Measurements from ENCODE around the gene ERN2. TPM values are rescaled to one million over a fixed set of nuclear protein-coding genes. Genes with fewer than 3 reads are reported as not detected.

ERN2 gene
- total RNA-seq, 1 experiment from 2014 or later: 2.1 TPM

DNA sequence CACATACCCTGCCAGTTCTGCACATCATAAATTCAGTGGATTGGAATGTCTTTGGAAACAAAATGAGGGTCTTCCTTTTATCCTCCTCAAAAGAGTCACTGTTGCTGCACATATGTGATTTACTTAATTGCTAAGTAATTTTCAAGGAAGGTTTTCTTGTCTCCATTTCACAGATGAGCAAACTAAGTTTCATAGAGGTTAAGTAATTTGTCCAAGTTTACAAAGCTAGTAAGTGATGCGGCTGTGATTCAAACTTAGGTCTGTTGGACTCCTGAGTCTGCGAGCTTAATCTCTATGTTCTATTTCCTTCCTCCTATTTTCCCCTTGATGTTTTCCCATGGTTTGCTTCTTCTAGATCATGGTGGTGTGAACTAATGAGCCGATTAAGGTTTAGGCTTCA is 13.7 kb upstream of the ERN2 start:
- Histone ChIP-seq H2BK15ac (ENCODE audit: low read depth, low read length) (no peak overlapping the region), H3K79me2 (ENCODE audit: insufficient read depth, low read length) (no peaks in the 10 kb centered on the region), H3K4ac (ENCODE audit: low read depth, low read length) (no peak overlapping the region), H3K23ac (ENCODE audit: insufficient read length, low read depth, low read length) (no peak overlapping the region), H2AK5ac (ENCODE audit: insufficient read length, low read length) (no peak overlapping the region), H3K9ac (ENCODE audit: extremely low read depth, insufficient read length, low read length) (no peak overlapping the region), H3K56ac (ENCODE audit: insufficient read length, low read depth, low read length) (no peak overlapping the region), H3K23me2 (ENCODE audit: insufficient read length, low read depth, low read length, poor library complexity, severe bottlenecking) (no peaks in the 10 kb centered on the region), H3K4me1 (ENCODE audit: insufficient read depth, low read length) (no peaks in the 10 kb centered on the region; the same call in 1 of the 2 replicates), H4K20me1 (ENCODE audit: control insufficient read depth, insufficient read depth, insufficient read length) (no peaks in the 10 kb centered on the region), H3K18ac (ENCODE audit: insufficient read length, low read depth, low read length) (no peak overlapping the region), H3T11ph (ENCODE audit: low read length) (no peak overlapping the region), H3K79me1 (ENCODE audit: insufficient read depth, low read depth, low read length, poor library complexity, severe bottlenecking) (no peaks in the 10 kb centered on the region), H3K9me3 (ENCODE audit: control insufficient read depth, low read depth, low read length) (no peaks in the 10 kb centered on the region), H3K27ac (ENCODE audit: insufficient read length, low read depth, low read length) (no peak overlapping the region), H4K5ac (ENCODE audit: insufficient read length, low read depth, low read length) (no peak overlapping the region), H2BK5ac (ENCODE audit: insufficient read length, low read length) (no peak overlapping the region), H4K91ac (ENCODE audit: insufficient read length, low read depth, low read length) (no peak overlapping the region), H4K8ac (replicated peaks; ENCODE audit: insufficient read length, low read depth, low read length) (no peak overlapping the region), H2BK20ac (ENCODE audit: low read depth, low read length, poor library complexity, severe bottlenecking) (no peak overlapping the region), H3K27me3 (ENCODE audit: insufficient read depth, low read length) (no peaks in the 10 kb centered on the region), H2AFZ (ENCODE audit: low read length) (no peak overlapping the region), H3K4me2 (ENCODE audit: insufficient read depth, insufficient read length, low read length) (no peak overlapping the region), H3K14ac (ENCODE audit: insufficient read depth, low read length) (no peak overlapping the region), H2BK12ac (ENCODE audit: insufficient read length, low read depth, low read length) (no peak overlapping the region), H2BK120ac (ENCODE audit: low read depth, low read length, poor library complexity, severe bottlenecking) (no peak overlapping the region)
- Mint-ChIP-seq H3K4me1 (peaks cover 11 to 17% of the 10 kb centered on the region in 2 experiments), H3K9me3 (peaks cover 8 to 11% of the 10 kb centered on the region in 2 experiments), H3K27me3 (ENCODE audit: low read depth) (peaks cover 9% of the 10 kb centered on the region), H3K27ac (no peak overlapping the region), H3K4me3 (no peak overlapping the region), H3K36me3 (ENCODE audit: insufficient read depth in 1 of 3, low read depth in 3 of 3) (peaks cover 0 to 6% (median 6%) of the 10 kb centered on the region in 3 experiments; a peak in 2 of 7 replicates)
- TF ChIP-seq, protein P1, sequence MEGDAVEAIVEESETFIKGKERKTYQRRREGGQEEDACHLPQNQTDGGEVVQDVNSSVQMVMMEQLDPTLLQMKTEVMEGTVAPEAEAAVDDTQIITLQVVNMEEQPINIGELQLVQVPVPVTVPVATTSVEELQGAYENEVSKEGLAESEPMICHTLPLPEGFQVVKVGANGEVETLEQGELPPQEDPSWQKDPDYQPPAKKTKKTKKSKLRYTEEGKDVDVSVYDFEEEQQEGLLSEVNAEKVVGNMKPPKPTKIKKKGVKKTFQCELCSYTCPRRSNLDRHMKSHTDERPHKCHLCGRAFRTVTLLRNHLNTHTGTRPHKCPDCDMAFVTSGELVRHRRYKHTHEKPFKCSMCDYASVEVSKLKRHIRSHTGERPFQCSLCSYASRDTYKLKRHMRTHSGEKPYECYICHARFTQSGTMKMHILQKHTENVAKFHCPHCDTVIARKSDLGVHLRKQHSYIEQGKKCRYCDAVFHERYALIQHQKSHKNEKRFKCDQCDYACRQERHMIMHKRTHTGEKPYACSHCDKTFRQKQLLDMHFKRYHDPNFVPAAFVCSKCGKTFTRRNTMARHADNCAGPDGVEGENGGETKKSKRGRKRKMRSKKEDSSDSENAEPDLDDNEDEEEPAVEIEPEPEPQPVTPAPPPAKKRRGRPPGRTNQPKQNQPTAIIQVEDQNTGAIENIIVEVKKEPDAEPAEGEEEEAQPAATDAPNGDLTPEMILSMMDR (conservative IDR thresholded peaks at IDR 0.05): no peak
- no CpG with 5 or more reads among the region's 3 CpGs for WGBS (ENCODE audit: extremely low coverage, insufficient read length, low lambda C conversion rate)
- DNase-seq: no peak
